Fibroblast of pulmonary artery (primary cell): ENCODE measurements around the gene PDE8A.

ENCODE experiments used
- DNase-seq: peaks from one replicate; pipeline ENCODE4 v3.0.0-alpha.2; 2010; ENCODE audit warnings: low read depth
- H3K4me3 ChIP-seq: replicated peaks from 2 replicates; pipeline ENCODE4 v1.5.1; 2011; ENCODE audit warnings: low read depth, mild to moderate bottlenecking, control low read depth, low read length, moderate library complexity
- TF ChIP-seq, protein P1 (sequence below): IDR thresholded peaks from 2 replicates; pipeline ENCODE4 v1.5.1; 2011; ENCODE audit warnings: mild to moderate bottlenecking, control low read depth, low read length, inconsistent platforms; ENCODE audit errors: missing control alignments

The PDE8A gene

DNA sequence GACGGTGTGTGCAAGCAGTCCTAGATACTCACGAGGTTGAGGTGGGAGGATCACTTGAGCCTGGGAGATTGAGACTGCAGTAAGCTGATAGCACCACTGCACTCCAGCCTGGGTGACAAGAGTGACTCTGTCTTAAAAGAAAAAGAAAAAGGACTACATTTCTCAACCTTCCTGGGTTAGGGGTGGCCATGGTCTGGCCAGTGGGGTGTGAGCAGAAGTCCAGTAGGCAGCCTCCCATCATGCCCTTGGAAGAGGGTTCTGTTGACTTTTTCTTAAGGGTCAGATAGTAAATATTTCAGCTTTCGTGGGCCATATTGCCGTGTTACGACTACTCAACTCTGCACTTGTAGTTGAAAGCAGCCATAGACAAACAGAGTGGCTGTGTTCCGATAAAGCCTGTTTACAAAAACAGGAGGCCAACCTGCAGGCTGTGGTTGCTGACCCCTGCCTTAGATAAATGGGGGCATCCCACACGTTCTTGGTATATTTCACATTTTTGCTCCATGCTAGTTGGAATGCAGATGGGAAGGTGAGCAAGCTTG is 31.0 kb upstream of the PDE8A start:
- no peak for DNase-seq
- TF ChIP-seq, protein P1, sequence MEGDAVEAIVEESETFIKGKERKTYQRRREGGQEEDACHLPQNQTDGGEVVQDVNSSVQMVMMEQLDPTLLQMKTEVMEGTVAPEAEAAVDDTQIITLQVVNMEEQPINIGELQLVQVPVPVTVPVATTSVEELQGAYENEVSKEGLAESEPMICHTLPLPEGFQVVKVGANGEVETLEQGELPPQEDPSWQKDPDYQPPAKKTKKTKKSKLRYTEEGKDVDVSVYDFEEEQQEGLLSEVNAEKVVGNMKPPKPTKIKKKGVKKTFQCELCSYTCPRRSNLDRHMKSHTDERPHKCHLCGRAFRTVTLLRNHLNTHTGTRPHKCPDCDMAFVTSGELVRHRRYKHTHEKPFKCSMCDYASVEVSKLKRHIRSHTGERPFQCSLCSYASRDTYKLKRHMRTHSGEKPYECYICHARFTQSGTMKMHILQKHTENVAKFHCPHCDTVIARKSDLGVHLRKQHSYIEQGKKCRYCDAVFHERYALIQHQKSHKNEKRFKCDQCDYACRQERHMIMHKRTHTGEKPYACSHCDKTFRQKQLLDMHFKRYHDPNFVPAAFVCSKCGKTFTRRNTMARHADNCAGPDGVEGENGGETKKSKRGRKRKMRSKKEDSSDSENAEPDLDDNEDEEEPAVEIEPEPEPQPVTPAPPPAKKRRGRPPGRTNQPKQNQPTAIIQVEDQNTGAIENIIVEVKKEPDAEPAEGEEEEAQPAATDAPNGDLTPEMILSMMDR = no peak

DNA sequence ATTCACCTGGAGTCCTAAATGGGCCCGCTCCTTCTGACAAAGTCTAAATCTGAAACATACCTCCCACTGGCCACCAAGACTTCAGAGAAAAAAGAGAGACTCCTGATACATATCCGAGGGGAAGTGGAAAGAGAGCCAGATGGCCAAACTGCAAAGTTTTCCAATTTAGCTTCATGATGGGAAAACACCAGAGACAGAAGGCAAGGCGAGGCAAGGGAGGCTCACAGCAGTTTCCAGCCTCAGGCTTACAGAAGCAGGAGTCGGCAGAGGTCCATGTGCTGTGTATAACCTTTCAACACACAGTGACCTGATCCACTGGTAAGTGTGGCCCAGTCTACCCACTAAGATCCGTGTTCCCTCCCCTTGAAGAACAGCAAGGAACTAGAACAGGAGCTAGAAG is 29.9 kb upstream of the PDE8A start:
- DNase-seq = no peak
- no peak overlapping the region for H3K4me3 ChIP-seq
- TF ChIP-seq, protein P1 = no peak

More for the DNA sequence above, 31.0 kb upstream of the PDE8A start:
- no peak overlapping the region for H3K4me3 ChIP-seq

DNA sequence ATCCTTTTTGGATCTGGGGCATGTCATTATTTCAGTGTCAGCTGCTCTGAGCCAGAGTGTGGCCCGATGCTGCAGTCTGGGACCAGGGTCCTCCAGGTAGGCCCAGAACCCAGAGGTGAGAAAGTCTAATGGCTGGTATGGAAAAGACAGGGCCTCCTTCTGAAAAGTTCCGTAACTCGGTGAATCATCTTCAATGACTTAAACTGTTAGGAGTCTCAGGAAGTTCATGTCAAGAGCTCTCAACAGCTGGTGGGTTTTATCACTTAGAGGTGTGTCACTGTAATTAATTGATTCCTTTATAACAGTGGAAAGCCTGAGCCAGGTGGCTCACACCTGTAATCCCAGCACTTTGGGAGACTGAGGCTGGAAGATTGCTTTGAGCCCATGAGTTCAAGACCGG is 28.5 kb upstream of the PDE8A start:
- peak; percentile 35 for DNase-seq
- TF ChIP-seq, protein P1 = no peak
- H3K4me3 ChIP-seq = no peak overlapping the region

DNA sequence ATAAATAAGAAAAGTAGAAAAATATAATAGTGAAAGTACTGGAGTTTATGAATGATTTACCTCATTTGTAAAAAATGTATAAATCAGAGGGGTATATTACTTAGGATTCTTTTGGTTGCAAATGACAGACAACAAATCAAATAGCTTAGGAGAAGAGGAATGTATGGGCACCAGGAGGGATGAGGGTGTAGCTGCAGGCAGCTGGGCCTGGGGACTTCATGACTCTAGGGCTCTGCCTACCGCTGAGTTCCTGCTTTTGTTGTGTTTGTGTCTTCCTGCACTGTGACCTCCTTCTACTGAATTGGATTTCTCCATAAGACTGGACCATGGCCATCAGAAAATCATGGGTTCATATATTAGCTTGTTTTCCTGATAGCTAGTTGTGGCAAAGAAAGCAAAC is 27.9 kb upstream of the PDE8A start:
- TF ChIP-seq, protein P1 = no peak
- no peak overlapping the region for H3K4me3 ChIP-seq
- no peak for DNase-seq

DNA sequence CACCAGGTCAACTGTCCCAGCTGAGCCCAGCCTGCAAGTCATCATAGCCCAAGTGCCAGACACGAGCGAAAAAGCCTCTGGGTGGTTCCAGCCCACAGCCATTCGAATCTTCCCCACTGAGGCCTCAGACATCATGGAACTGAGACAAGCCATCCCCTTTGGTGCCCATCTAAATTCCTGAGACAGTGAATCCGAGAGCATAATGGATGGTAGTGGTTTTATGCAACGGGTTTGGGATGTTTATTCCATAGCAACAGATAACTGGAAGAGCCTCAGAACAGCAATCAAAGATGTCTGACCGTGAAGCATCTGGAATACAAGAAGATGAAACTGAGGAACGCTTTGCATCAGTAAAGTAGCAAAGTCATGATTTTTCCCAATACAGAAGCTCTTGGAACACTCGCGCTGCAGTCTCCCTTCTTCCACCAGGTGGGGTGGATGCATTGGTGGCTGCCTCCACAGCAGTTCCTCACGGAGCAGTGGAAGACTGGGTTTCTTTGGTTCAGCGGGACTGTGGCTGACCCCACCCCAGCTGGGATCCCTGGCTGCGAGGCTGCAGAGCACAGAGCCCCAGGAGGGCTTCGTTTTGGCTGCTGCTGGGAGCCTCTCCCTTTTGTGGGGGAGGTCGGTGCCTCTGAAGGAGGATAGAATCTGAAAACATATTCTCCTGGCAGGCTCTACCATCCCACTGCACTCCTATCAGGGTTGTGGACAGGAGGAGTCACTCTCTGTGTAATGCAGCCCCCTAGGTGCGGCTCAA is 26.4 kb upstream of the PDE8A start:
- TF ChIP-seq, protein P1 = peak; percentile 97
- peak overlapping the region; percentile 32 for H3K4me3 ChIP-seq
- peak; percentile 86 for DNase-seq

DNA sequence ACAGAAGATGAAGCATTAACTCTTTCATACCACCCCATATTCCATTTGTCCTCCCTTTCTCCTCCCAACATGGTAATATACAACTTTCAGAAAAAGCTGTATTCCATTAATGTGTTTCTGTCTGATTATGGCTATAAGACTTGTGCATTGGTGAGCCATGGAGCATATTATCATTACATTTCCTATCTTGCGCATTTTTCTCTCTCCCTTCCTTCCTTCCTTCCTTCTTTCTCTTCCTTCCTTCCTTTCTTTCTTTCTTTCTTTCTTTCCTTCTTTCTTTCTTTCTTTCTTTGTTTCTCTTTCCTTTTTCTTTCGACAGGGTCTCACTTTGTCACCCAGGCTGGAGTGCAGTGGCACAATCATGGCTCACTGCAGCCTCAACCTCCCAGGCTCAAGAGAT is 25.5 kb upstream of the PDE8A start:
- no peak overlapping the region for H3K4me3 ChIP-seq
- no peak for DNase-seq
- TF ChIP-seq, protein P1 = no peak
